Activated naive CD4-positive, alpha-beta T cell treated with anti-CD3 and anti-CD28 coated beads, Interleukin-2, amount 50 U/mL, for 24 hours (primary cell): Measurements from ENCODE around the gene MYOM3.

ENCODE experiments used
- H3K27ac Mint-ChIP-seq: one replicate; pipeline ENCODE4 v1.8.0; 2021; ENCODE audit warnings: mild to moderate bottlenecking, mixed read lengths
- H3K27me3 Mint-ChIP-seq: one replicate; pipeline ENCODE4 v1.8.0; 2021; ENCODE audit warnings: mixed read lengths
- H3K36me3 Mint-ChIP-seq: one replicate; pipeline ENCODE4 v1.8.0; 2021; ENCODE audit warnings: mixed read lengths
- H3K4me1 Mint-ChIP-seq: one replicate; pipeline ENCODE4 v1.8.0; 2021; ENCODE audit warnings: mixed read lengths
- H3K4me3 Mint-ChIP-seq: one replicate; pipeline ENCODE4 v1.8.0; 2021; ENCODE audit warnings: mild to moderate bottlenecking, mixed read lengths
- H3K9me3 Mint-ChIP-seq: one replicate; pipeline ENCODE4 v1.8.0; 2021; ENCODE audit warnings: mixed read lengths

Gene MYOM3

GRCh38 chr1:24109686-24110475 is 2.1 kb downstream of the MYOM3 start:
- Mint-ChIP-seq H3K27ac (no peak overlapping the region), H3K27me3 (peaks cover 2% of the 10 kb centered on the region), H3K9me3 (no peaks in the 10 kb centered on the region), H3K36me3 (no peaks in the 10 kb centered on the region), H3K4me1 (peaks cover 5% of the 10 kb centered on the region), H3K4me3 (no peak overlapping the region)

- peak overlapping the region; percentile 82 for H3K27ac Mint-ChIP-seq
These were observed 2.8 kb downstream of the MYOM3 start for GRCh38 chr1:24109166-24109483.

DNA sequence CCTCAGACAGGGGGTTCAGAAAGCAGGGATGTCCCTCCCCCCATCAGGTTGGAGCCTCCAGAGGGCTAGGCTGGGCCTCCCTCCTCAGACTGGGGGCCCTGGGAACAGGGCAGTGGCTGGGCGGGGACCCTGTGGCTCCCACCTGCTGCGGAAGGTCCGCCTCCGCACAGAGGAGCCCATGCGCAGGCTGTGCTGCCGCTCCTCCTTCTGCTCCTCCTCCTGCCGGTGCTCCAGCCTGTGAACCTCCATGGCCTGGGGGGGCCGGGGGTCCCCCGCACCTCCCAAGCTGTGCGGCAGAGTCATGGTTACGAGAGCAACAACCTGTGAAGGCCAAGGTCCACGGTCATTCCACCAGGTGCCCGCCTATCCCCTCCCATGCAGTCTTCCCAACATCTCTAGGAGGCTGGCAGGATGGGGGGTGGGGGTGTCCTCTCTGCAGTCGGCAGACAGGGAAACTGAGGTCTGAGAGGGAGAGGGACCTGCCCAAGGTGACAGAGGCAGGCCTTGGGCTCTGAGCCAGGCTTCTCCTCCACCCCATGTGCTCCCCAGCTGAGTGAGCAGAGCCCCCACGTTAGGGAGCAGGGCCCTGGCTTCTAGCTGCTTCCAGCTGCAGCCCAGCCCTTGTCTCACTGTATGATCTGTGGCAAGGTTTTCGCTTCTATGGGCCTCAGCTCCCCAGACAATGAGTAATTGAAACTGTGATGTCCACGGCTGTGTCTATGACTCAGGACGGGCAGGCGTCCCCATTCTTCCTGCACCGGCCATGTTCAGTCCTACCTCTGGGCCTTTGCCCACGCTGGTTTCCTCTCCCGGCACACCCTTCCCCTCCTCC is 3.4 kb downstream of the MYOM3 start:
- no peaks in the 10 kb centered on the region for H3K9me3 Mint-ChIP-seq
- peaks cover 5% of the 10 kb centered on the region for H3K4me1 Mint-ChIP-seq
- H3K4me3 Mint-ChIP-seq, result no peak overlapping the region
- H3K36me3 Mint-ChIP-seq, result no peaks in the 10 kb centered on the region
- peak overlapping the region; percentile 82 for H3K27ac Mint-ChIP-seq
- H3K27me3 Mint-ChIP-seq, result peaks cover 2% of the 10 kb centered on the region

More at GRCh38 chr1:24109166-24109483, 2.8 kb downstream of the MYOM3 start:
- Mint-ChIP-seq H3K9me3 (no peaks in the 10 kb centered on the region), H3K4me3 (no peak overlapping the region), H3K36me3 (no peaks in the 10 kb centered on the region), H3K4me1 (peaks cover 5% of the 10 kb centered on the region), H3K27me3 (peaks cover 2% of the 10 kb centered on the region)

GRCh38 chr1:24107462-24108138 is 4.3 kb downstream of the MYOM3 start:
- no peak overlapping the region for H3K4me3 Mint-ChIP-seq
- no peaks in the 10 kb centered on the region for H3K36me3 Mint-ChIP-seq
- no peaks in the 10 kb centered on the region for H3K9me3 Mint-ChIP-seq
- H3K4me1 Mint-ChIP-seq, result no peaks in the 10 kb centered on the region
- no peak overlapping the region for H3K27ac Mint-ChIP-seq
- no peaks in the 10 kb centered on the region for H3K27me3 Mint-ChIP-seq

DNA sequence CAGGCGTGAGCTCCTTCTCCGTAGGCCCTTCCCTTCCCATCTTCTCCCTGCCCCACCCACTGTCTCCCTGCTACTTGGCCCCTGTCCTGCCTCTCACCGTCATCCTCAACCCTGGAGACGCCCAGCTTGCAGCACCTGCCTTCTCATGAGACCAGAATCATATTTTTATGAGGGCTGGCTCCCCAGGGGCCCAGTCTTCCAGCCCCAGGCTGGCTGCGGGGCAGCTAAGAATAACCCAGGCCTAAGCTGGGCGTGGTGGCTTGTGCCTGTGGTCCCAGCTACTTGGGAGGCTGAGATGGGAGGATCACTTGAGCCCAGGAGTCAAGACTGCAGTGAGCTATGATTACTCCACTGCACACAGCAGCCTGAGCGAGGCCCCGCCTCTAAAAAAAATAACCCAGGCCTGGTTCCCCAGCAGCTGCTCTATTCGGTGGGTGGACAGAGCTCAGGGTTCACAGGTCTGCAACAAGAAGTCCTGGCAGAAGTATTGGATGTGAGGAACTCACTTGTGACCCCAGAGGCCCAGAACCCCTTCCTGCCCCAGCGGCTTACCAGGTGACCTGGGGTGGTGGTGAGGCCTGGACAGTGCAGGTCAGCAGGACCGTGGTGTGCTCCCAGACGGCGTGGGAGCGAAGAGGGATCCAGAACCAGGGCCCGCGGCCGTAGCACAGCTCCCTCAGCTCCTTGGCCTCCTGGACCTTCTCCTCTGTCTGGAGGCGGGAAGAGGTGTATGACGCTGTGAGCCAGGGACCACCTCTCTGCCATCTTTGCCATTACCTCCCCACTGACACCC is 6.4 kb downstream of the MYOM3 start:
- Mint-ChIP-seq H3K4me3 (no peak overlapping the region), H3K4me1 (no peaks in the 10 kb centered on the region), H3K27ac (no peak overlapping the region), H3K27me3 (no peaks in the 10 kb centered on the region), H3K9me3 (no peaks in the 10 kb centered on the region), H3K36me3 (no peaks in the 10 kb centered on the region)

GRCh38 chr1:24104854-24105253 is 7.1 kb downstream of the MYOM3 start:
- no peaks in the 10 kb centered on the region for H3K36me3 Mint-ChIP-seq
- H3K4me3 Mint-ChIP-seq, result no peak overlapping the region
- no peak overlapping the region for H3K27ac Mint-ChIP-seq
- H3K4me1 Mint-ChIP-seq, result no peaks in the 10 kb centered on the region
- no peaks in the 10 kb centered on the region for H3K9me3 Mint-ChIP-seq
- H3K27me3 Mint-ChIP-seq, result no peaks in the 10 kb centered on the region

GRCh38 chr1:24103879-24104278 is 8.1 kb downstream of the MYOM3 start:
- Mint-ChIP-seq H3K27ac (no peak overlapping the region), H3K36me3 (no peaks in the 10 kb centered on the region), H3K9me3 (no peaks in the 10 kb centered on the region), H3K4me1 (no peaks in the 10 kb centered on the region), H3K27me3 (no peaks in the 10 kb centered on the region), H3K4me3 (no peak overlapping the region)

DNA sequence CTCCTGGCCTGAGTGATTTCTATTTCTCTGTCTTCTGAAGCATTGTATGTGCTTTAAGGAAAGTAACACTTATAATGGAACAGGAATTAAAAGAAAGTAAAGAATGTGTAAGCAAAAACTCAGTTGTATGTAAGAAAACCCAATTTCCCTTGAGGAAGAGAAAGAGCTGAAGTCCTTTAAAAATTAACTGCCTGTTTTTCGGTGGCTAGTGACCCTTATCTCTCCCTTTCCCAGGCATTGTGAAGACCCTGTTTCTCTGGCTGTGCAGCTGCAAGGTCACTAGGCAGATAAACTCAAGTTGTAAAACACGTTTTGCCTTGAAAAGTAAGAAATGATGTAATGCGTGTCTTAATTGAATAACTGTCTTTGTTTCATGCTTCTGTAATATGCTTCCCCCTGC is 8.5 kb downstream of the MYOM3 start:
- no peaks in the 10 kb centered on the region for H3K27me3 Mint-ChIP-seq
- H3K36me3 Mint-ChIP-seq, result no peaks in the 10 kb centered on the region
- no peaks in the 10 kb centered on the region for H3K4me1 Mint-ChIP-seq
- H3K4me3 Mint-ChIP-seq, result no peak overlapping the region
- H3K9me3 Mint-ChIP-seq, result no peaks in the 10 kb centered on the region
- H3K27ac Mint-ChIP-seq, result no peak overlapping the region

- Mint-ChIP-seq H3K9me3 (no peaks in the 10 kb centered on the region), H3K4me1 (no peaks in the 10 kb centered on the region), H3K27ac (no peak overlapping the region), H3K4me3 (no peak overlapping the region), H3K36me3 (no peaks in the 10 kb centered on the region), H3K27me3 (no peaks in the 10 kb centered on the region)
These were observed 9.0 kb downstream of the MYOM3 start for GRCh38 chr1:24102961-24103360.

GRCh38 chr1:24101796-24102586 is 9.9 kb downstream of the MYOM3 start:
- H3K27me3 Mint-ChIP-seq, result no peaks in the 10 kb centered on the region

GRCh38 chr1:24100945-24101737 is 10.8 kb downstream of the MYOM3 start:
- H3K27me3 Mint-ChIP-seq, result no peaks in the 10 kb centered on the region
- H3K9me3 Mint-ChIP-seq, result no peaks in the 10 kb centered on the region
- no peak overlapping the region for H3K4me3 Mint-ChIP-seq
- no peak overlapping the region for H3K27ac Mint-ChIP-seq
- H3K36me3 Mint-ChIP-seq, result no peaks in the 10 kb centered on the region
- no peaks in the 10 kb centered on the region for H3K4me1 Mint-ChIP-seq

More at GRCh38 chr1:24101796-24102586, 9.9 kb downstream of the MYOM3 start:
- Mint-ChIP-seq H3K4me3 (no peak overlapping the region), H3K36me3 (no peaks in the 10 kb centered on the region), H3K27ac (no peak overlapping the region), H3K9me3 (no peaks in the 10 kb centered on the region), H3K4me1 (no peaks in the 10 kb centered on the region)

DNA sequence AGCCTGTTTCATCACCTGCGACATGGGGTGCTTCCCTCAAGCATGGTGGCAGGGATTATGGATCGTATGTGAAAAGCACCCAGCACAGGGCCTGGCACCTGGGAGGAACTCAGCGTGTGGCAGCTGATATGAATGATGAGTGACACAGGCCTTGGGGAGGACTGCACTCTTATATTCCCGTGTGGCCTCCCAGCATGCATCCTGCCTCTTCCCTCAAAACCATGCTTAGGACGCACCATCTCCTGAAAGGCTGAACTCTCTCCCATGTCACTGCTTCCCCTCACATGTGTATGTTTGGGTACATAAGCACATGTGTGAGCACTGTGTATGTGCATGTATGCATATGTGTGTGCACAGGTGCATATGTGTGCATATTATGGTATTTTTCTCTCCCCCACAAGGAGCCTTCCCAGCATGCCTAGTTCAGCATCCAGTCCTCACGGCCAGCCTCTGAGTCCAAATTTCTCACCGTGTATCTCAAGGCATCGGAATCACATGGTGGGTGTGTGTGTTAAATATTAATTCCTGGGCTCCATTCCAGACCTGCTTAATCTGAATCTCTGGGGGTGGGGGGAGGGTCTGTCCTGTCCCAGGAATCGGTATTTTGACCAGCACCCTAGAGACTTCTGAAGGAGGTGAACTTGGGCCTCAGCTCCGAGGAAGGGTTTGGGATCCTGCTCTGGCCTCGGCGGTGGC is 12.8 kb downstream of the MYOM3 start:
- H3K27ac Mint-ChIP-seq, result no peak overlapping the region
- H3K9me3 Mint-ChIP-seq, result no peaks in the 10 kb centered on the region
- H3K4me3 Mint-ChIP-seq, result no peak overlapping the region
- H3K36me3 Mint-ChIP-seq, result no peaks in the 10 kb centered on the region
- no peaks in the 10 kb centered on the region for H3K4me1 Mint-ChIP-seq
- H3K27me3 Mint-ChIP-seq, result no peaks in the 10 kb centered on the region

DNA sequence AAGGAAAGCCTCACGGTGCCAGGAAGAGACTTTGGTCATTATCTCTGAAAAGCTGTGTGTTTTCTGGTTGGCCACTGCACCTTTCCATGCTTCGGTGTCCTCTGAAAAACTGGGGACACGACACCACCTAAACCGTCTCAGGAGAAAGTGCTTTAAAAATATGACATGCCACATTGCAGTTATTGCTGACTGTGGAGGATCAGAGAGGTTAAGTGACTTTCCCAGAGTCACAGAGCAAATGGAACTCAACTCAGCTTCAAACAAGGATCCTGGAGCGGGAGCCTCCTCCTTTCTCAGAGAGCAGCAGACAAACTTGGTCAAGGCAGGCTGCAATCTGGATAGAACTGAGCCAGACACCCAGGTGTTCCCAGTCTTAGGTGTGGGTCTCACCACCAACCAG is 13.8 kb downstream of the MYOM3 start:
- no peaks in the 10 kb centered on the region for H3K27me3 Mint-ChIP-seq
- no peaks in the 10 kb centered on the region for H3K9me3 Mint-ChIP-seq
- no peak overlapping the region for H3K4me3 Mint-ChIP-seq
- H3K4me1 Mint-ChIP-seq, result no peaks in the 10 kb centered on the region
- H3K36me3 Mint-ChIP-seq, result no peaks in the 10 kb centered on the region
- no peak overlapping the region for H3K27ac Mint-ChIP-seq

- Mint-ChIP-seq H3K4me1 (no peaks in the 10 kb centered on the region), H3K27me3 (no peaks in the 10 kb centered on the region), H3K27ac (no peak overlapping the region), H3K9me3 (no peaks in the 10 kb centered on the region), H3K36me3 (no peaks in the 10 kb centered on the region), H3K4me3 (no peak overlapping the region)
These were observed 14.3 kb downstream of the MYOM3 start for GRCh38 chr1:24097663-24098062.
